Body of pancreas (tissue), 4 donors: ENCODE measurements around the gene PM20D2. TPM values are rescaled to one million over a fixed set of nuclear protein-coding genes. Genes with fewer than 3 reads are reported as not detected.

ENCODE experiments used
- ATAC-seq: fragments of 150-250 bp; one replicate; pipeline ENCODE4 v1.9.1; 2016
- DNase-seq, 4 donors: peaks; one replicate each; pipeline ENCODE4 v3.0.0-alpha.2; 2019
- H3K27ac ChIP-seq, 4 donors: fragments of 200-600 bp; sonication (generic); 1 replicate in 3 of 4; 2 replicates in 1 of 4; pipeline versions ENCODE4 v1.5.1 to v1.6.1; 2016 to 2019; ENCODE audit warnings: mild to moderate bottlenecking in 1 of 4, mixed read lengths in 1 of 4, moderate library complexity in 1 of 4
- H3K27me3 ChIP-seq, 2 donors: fragments of 200-600 bp; sonication (generic); one replicate each; pipeline ENCODE4 v1.6.0; 2016; ENCODE audit warnings: mild to moderate bottlenecking in 1 of 2
- H3K36me3 ChIP-seq, 2 donors: fragments of 200-600 bp; sonication (generic); replicated peaks in 1 of 2; 2 replicates each; pipeline ENCODE4 v1.5.1; 2016; ENCODE audit warnings: low read depth in 2 of 2; ENCODE audit not compliant: insufficient read depth in 1 of 2
- H3K4me1 ChIP-seq: fragments of 200-600 bp; sonication (generic); one replicate; pipeline ENCODE4 v1.6.0; 2016
- H3K4me3 ChIP-seq, 2 donors: fragments of 200-600 bp; sonication (generic); 1 replicate in 1 of 2; 2 replicates in 1 of 2; pipeline ENCODE4 v1.5.1; 2016 to 2019
- H3K9me3 ChIP-seq, 3 donors: fragments of 200-600 bp; sonication (generic); 1 replicate in 2 of 3; 2 replicates in 1 of 3; pipeline ENCODE4 v1.5.1; 2016
- CTCF ChIP-seq, 7 experiments: fragments of 450-650 bp in 4 of 7; fragments of 200-600 bp in 3 of 7; sonication (generic) in 3 of 7; IDR thresholded peaks; one replicate each; pipeline ENCODE4 v1.5.1; 2016 to 2019; ENCODE audit warnings: antibody characterized with exemption in 7 of 7
- POLR2A ChIP-seq, 3 donors: fragments of 450-650 bp; IDR thresholded peaks; one replicate each; pipeline ENCODE4 v1.6.1; 2016; ENCODE audit warnings: antibody characterized with exemption in 3 of 3, mild to moderate bottlenecking in 2 of 3
- WGBS, 2 donors: methylation state at CpG; one replicate each; pipeline ENCODE4 v1.1.5; 2017; 5-methylcytosine and 5-hydroxymethylcytosine counted together
- intact Hi-C: fragments of 100-400 bp; cut with DNase I; formaldehyde crosslinking; loops from one replicate; pipeline ENCODE4 v1.15.1; 2023
- total RNA-seq, 2 donors: library from RNA; depleted of rRNA; stranded (reverse); fragments of >200 nt; gene quantifications; one replicate each; pipeline ENCODE4 v1.1.0, GENCODE V29; 2016

The PM20D2 gene
- total RNA-seq, 2 donors from 2014 or later = 10.5 to 15.3 TPM

GRCh38 chr6:89200706-89201215, 54.9 kb downstream of the PM20D2 start:
- DNase-seq = no peak
- no peak for ATAC-seq
- TF ChIP-seq CTCF (IDR thresholded peaks at IDR 0.05) (no peak), POLR2A (IDR thresholded peaks at IDR 0.05) (no peak)
- H3K4me3 ChIP-seq = no peak overlapping the region
- no peaks in the 10 kb centered on the region for H3K36me3 ChIP-seq
- no peak overlapping the region for H3K27ac ChIP-seq
- WGBS, 2 donors = 85 to 91% methylated on average over 7 of the region's 7 CpGs
- intact Hi-C loops = no loop called here
- no peaks in the 10 kb centered on the region for H3K27me3 ChIP-seq
- no peaks in the 10 kb centered on the region for H3K9me3 ChIP-seq
- H3K4me1 ChIP-seq = no peaks in the 10 kb centered on the region

- TF ChIP-seq POLR2A (IDR thresholded peaks at IDR 0.05) = no peak
- no peak for TF ChIP-seq CTCF (IDR thresholded peaks at IDR 0.05)
- DNase-seq (no peak), ATAC-seq (no peak)
- no peaks in the 10 kb centered on the region for H3K4me1 ChIP-seq
- H3K27me3 ChIP-seq = no peaks in the 10 kb centered on the region
- intact Hi-C loops = no loop called here
- 83 to 87% methylated on average over 11 of the region's 11 CpGs for WGBS, 2 donors
- H3K36me3 ChIP-seq = no peaks in the 10 kb centered on the region
- no peak overlapping the region for H3K4me3 ChIP-seq
- H3K27ac ChIP-seq = no peak overlapping the region
- H3K9me3 ChIP-seq = no peaks in the 10 kb centered on the region
These were observed 58.2 kb downstream of the PM20D2 start for GRCh38 chr6:89204096-89204495.

- TF ChIP-seq POLR2A (IDR thresholded peaks at IDR 0.05) = no peak
- WGBS, 2 donors = 61 to 66% methylated on average over 4 of the region's 4 CpGs
- no peaks in the 10 kb centered on the region for H3K27me3 ChIP-seq
- no peak for ATAC-seq
- intact Hi-C loops = no loop called here
- no peak for DNase-seq
- no peaks in the 10 kb centered on the region for H3K9me3 ChIP-seq
- no peak overlapping the region for H3K27ac ChIP-seq
- H3K36me3 ChIP-seq = no peaks in the 10 kb centered on the region
- no peak overlapping the region for H3K4me3 ChIP-seq
- no peaks in the 10 kb centered on the region for H3K4me1 ChIP-seq
These were observed 60.0 kb downstream of the PM20D2 start for GRCh38 chr6:89205819-89206218.

- intact Hi-C loops = no loop called here
These were observed 62.7 kb downstream of the PM20D2 start for GRCh38 chr6:89208551-89208950.

GRCh38 chr6:89209457-89209856, 63.6 kb downstream of the PM20D2 start:
- Histone ChIP-seq H3K27ac (no peak overlapping the region), H3K36me3 (no peaks in the 10 kb centered on the region), H3K9me3 (no peaks in the 10 kb centered on the region), H3K27me3 (no peaks in the 10 kb centered on the region), H3K4me1 (no peaks in the 10 kb centered on the region), H3K4me3 (no peak overlapping the region)
- no peak for TF ChIP-seq POLR2A (IDR thresholded peaks at IDR 0.05)
- no peak for TF ChIP-seq CTCF (IDR thresholded peaks at IDR 0.05)
- 87 to 90% methylated on average over 6 of the region's 6 CpGs for WGBS, 2 donors
- no peak for ATAC-seq
- intact Hi-C loops = no loop called here
- no peak for DNase-seq

More at GRCh38 chr6:89208551-89208950, 62.7 kb downstream of the PM20D2 start:
- no peak overlapping the region for H3K4me3 ChIP-seq
- no peaks in the 10 kb centered on the region for H3K9me3 ChIP-seq
- DNase-seq (no peak), ATAC-seq (no peak)
- WGBS, 2 donors = 69 to 71% methylated on average over 4 of the region's 4 CpGs
- no peaks in the 10 kb centered on the region for H3K27me3 ChIP-seq
- no peaks in the 10 kb centered on the region for H3K4me1 ChIP-seq
- TF ChIP-seq POLR2A (IDR thresholded peaks at IDR 0.05) (no peak), CTCF (IDR thresholded peaks at IDR 0.05) (no peak)
- no peak overlapping the region for H3K27ac ChIP-seq
- no peaks in the 10 kb centered on the region for H3K36me3 ChIP-seq
